ENCODE data around the gene GAL3ST3. TPM values are rescaled to one million over a fixed set of nuclear protein-coding genes. Genes with fewer than 3 reads are reported as not detected.

Gene GAL3ST3
- total and polyA plus RNA-seq, 2 experiments from 2014 or later, result 15.6 to 63.4 TPM

DNA sequence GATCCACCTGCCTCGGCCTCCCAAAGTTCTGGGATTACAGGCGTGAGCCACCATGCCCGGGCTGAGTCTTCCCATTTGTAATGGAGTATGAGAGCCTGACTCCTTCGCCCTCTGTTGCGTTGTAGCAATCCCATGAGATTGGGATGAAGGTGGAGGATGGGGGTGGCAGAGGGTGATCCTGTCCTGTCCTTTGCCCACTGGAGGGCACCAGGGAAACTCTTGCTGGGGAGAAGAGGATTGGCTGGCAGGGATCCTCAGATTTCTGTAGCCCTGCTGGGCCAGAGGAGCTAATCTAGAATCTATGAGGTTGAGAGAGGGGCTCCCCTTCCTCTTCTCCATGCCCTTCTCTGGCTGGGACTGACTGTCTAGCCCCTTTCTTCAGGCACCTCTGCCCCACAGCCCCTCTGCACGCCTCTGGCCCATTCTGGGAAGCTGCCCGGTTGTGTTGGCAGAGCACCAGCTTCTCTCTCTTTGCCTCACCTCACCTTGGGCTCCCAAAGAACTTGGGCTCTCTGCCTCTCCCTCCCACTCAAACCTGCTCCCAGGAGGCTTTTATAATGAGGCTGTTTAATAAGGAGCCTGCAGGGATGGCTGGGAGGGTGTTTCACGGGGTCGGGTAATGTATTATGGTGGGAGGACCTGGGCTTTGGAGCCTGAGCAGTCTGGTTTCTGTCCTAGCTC lies 13.2 kb downstream of the GAL3ST3 start:
- Histone ChIP-seq H3K4me1 (ENCODE audit: insufficient read depth) (no peaks in the 10 kb centered on the region), H3K36me3 (ENCODE audit: insufficient read depth) (no peaks in the 10 kb centered on the region), H2AFZ (no peak overlapping the region), H3K27me3 (ENCODE audit: insufficient read depth) (no peaks in the 10 kb centered on the region), H3K9me2 (ENCODE audit: insufficient read depth) (no peaks in the 10 kb centered on the region), H3K4me3 (no peak overlapping the region), H3K4me2 (no peak overlapping the region), H3K79me2 (replicated peaks; ENCODE audit: insufficient read depth) (no peaks in the 10 kb centered on the region), H3F3A (replicated peaks; ENCODE audit: low read depth) (no peaks in the 10 kb centered on the region), H4K20me1 (replicated peaks; ENCODE audit: insufficient read depth) (no peaks in the 10 kb centered on the region), H3K27ac (ENCODE audit: low read depth) (no peak overlapping the region)
- peaks cover 9% of the 10 kb centered on the region; the same call in 2 of the 3 replicates for H3K36me3 Mint-ChIP-seq (ENCODE audit: low read depth)
- TF ChIP-seq NANOG (IDR thresholded peaks at IDR 0.05; ENCODE audit: borderline replicate concordance), result no peak
- TF ChIP-seq, protein P1, sequence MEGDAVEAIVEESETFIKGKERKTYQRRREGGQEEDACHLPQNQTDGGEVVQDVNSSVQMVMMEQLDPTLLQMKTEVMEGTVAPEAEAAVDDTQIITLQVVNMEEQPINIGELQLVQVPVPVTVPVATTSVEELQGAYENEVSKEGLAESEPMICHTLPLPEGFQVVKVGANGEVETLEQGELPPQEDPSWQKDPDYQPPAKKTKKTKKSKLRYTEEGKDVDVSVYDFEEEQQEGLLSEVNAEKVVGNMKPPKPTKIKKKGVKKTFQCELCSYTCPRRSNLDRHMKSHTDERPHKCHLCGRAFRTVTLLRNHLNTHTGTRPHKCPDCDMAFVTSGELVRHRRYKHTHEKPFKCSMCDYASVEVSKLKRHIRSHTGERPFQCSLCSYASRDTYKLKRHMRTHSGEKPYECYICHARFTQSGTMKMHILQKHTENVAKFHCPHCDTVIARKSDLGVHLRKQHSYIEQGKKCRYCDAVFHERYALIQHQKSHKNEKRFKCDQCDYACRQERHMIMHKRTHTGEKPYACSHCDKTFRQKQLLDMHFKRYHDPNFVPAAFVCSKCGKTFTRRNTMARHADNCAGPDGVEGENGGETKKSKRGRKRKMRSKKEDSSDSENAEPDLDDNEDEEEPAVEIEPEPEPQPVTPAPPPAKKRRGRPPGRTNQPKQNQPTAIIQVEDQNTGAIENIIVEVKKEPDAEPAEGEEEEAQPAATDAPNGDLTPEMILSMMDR (conservative IDR thresholded peaks at IDR 0.05; ENCODE audit: low read depth in 2 of 2), result peak in 1 of 2 experiments; percentile 11; a peak in 1 of 4 replicates
- H3K9me3 Mint-ChIP-seq, result peaks cover 37% of the 10 kb centered on the region
- H3K4me3 Mint-ChIP-seq, result no peak overlapping the region
- peaks cover 5% of the 10 kb centered on the region for H3K27me3 Mint-ChIP-seq (ENCODE audit: insufficient read depth, low read depth, poor library complexity)
- no peaks in the 10 kb centered on the region for H3K4me1 Mint-ChIP-seq
- no peak for ATAC-seq
- no peak for DNase-seq (ENCODE audit: low spot score)
- H3K27ac Mint-ChIP-seq, result no peak overlapping the region

GRCh38 chr11:66032957-66033735 lies 15.8 kb downstream of the GAL3ST3 start:
- H3F3A ChIP-seq (replicated peaks; ENCODE audit: low read depth), result no peaks in the 10 kb centered on the region
- DNase-seq (ENCODE audit: low spot score), result no peak
- H3K79me2 ChIP-seq (replicated peaks; ENCODE audit: insufficient read depth), result no peaks in the 10 kb centered on the region
- no peak for ATAC-seq
- Mint-ChIP-seq H3K27me3 (ENCODE audit: insufficient read depth, low read depth, poor library complexity) (peaks cover 5% of the 10 kb centered on the region), H3K36me3 (ENCODE audit: low read depth) (peaks cover 9% of the 10 kb centered on the region; the same call in 2 of the 3 replicates), H3K27ac (no peak overlapping the region), H3K4me3 (no peak overlapping the region), H3K4me1 (no peaks in the 10 kb centered on the region), H3K9me3 (peaks cover 27% of the 10 kb centered on the region)
- H4K20me1 ChIP-seq (replicated peaks; ENCODE audit: insufficient read depth), result no peaks in the 10 kb centered on the region
- H3K4me2 ChIP-seq, result no peak overlapping the region
- H3K27ac ChIP-seq (ENCODE audit: low read depth), result no peak overlapping the region
- H3K36me3 ChIP-seq (ENCODE audit: insufficient read depth), result no peaks in the 10 kb centered on the region
- H3K27me3 ChIP-seq (ENCODE audit: insufficient read depth), result no peaks in the 10 kb centered on the region
- no peak overlapping the region for H2AFZ ChIP-seq
- H3K9me2 ChIP-seq (ENCODE audit: insufficient read depth), result no peaks in the 10 kb centered on the region
- H3K4me1 ChIP-seq (ENCODE audit: insufficient read depth), result no peaks in the 10 kb centered on the region
- H3K4me3 ChIP-seq, result no peak overlapping the region
- TF ChIP-seq POLR2AphosphoS5 (IDR thresholded peaks at IDR 0.05; ENCODE audit: low read depth) (no peak), CREB1 (CRISPR knock-in tag; IDR thresholded peaks at IDR 0.05; ENCODE audit: low read depth) (no peak), NANOG (IDR thresholded peaks at IDR 0.05; ENCODE audit: borderline replicate concordance) (no peak), ZNF331 (CRISPR knock-in tag; IDR thresholded peaks at IDR 0.05; ENCODE audit: low read depth) (no peak), ETS1 (IDR thresholded peaks at IDR 0.05) (no peak), ZNF114 (CRISPR knock-in tag; IDR thresholded peaks at IDR 0.05) (no peak), ZNF462 (CRISPR knock-in tag; IDR thresholded peaks at IDR 0.05) (no peak)
- TF ChIP-seq, protein P1 (conservative IDR thresholded peaks at IDR 0.05; ENCODE audit: low read depth in 2 of 2), result no peak
